WTC11 (cell line): ENCODE data around the gene PRSS8. TPM values are rescaled to one million over a fixed set of nuclear protein-coding genes. Genes with fewer than 3 reads are reported as not detected.

Experiments used
- ATAC-seq: fragments of 200-7000 bp; cut with Tn5 transposase; 2 replicates; pipeline ENCODE4 v1.10.0; 2021; ENCODE audit warnings: mild to moderate bottlenecking, moderate library complexity
- CTCF ChIA-PET: fragments of 300-600 bp; sonication (Branson Sonifier 250); formaldehyde crosslinking; loops from one replicate; lab custom pipeline; 2021; ENCODE audit warnings: antibody characterized with exemption; lab: Charles Lee
- POLR2A ChIA-PET: fragments of 350-600 bp; sonication (Branson Sonifier 250); formaldehyde crosslinking; loops from one replicate; lab custom pipeline; 2021; ENCODE audit warnings: antibody characterized with exemption; lab: Charles Lee
- DNase-seq: peaks from one replicate; pipeline ENCODE4 v3.0.0; 2021; ENCODE audit warnings: low spot score
- H3K27ac Mint-ChIP-seq: 2 replicates; pipeline ENCODE4 v1.8.0; 2021; ENCODE audit warnings: mixed read lengths
- H3K27me3 Mint-ChIP-seq: 2 replicates; pipeline ENCODE4 v1.8.0; 2021; ENCODE audit warnings: low read depth, mild to moderate bottlenecking, moderate library complexity, mixed read lengths
- H3K36me3 Mint-ChIP-seq: 2 replicates; pipeline ENCODE4 v1.8.0; 2021; ENCODE audit warnings: mixed read lengths
- H3K4me1 Mint-ChIP-seq: 2 replicates; pipeline ENCODE4 v1.8.0; 2022; ENCODE audit warnings: mixed read lengths
- H3K4me3 Mint-ChIP-seq: 2 replicates; pipeline ENCODE4 v1.8.0; 2021; ENCODE audit warnings: mild to moderate bottlenecking, moderate library complexity, mixed read lengths
- H3K9me3 Mint-ChIP-seq: 2 replicates; pipeline ENCODE4 v1.8.0; 2021; ENCODE audit warnings: mixed read lengths
- AR ChIP-seq: fragments of 250-450 bp; sonication (Bioruptor Pico); IDR thresholded peaks from 2 replicates; pipeline ENCODE4 v1.9.0; 2021; ENCODE audit warnings: mild to moderate bottlenecking
- E2F1 ChIP-seq: sonication (generic); formaldehyde crosslinking; IDR thresholded peaks from 2 replicates; pipeline ENCODE4 v1.8.0; 2022; ENCODE audit warnings: mild to moderate bottlenecking, missing genetic modification reagents
- ERG ChIP-seq: fragments of 250-450 bp; sonication (Bioruptor Pico); IDR thresholded peaks from 2 replicates; pipeline ENCODE4 v1.8.0; 2021; ENCODE audit warnings: mild to moderate bottlenecking
- FOXP4 ChIP-seq: sonication (generic); formaldehyde crosslinking; IDR thresholded peaks from 2 replicates; pipeline ENCODE4 v1.8.0; 2022; ENCODE audit warnings: mild to moderate bottlenecking, missing genetic modification reagents
- GTF2I ChIP-seq: fragments of 250-450 bp; sonication (Bioruptor Pico); conservative IDR thresholded peaks from 2 replicates; pipeline ENCODE4 v1.4.0; 2021; ENCODE audit warnings: mild to moderate bottlenecking
- IRF1 ChIP-seq: sonication (generic); formaldehyde crosslinking; IDR thresholded peaks from 2 replicates; pipeline ENCODE4 v1.8.0; 2023; ENCODE audit warnings: missing genetic modification reagents
- JUN ChIP-seq: sonication (generic); formaldehyde crosslinking; IDR thresholded peaks from 2 replicates; pipeline ENCODE4 v1.8.0; 2023; ENCODE audit warnings: mild to moderate bottlenecking, missing genetic modification reagents
- MLX ChIP-seq: sonication (generic); formaldehyde crosslinking; IDR thresholded peaks from 2 replicates; pipeline ENCODE4 v1.8.1; 2023; ENCODE audit warnings: mild to moderate bottlenecking, missing genetic modification reagents, moderate library complexity
- MYBL2 ChIP-seq: sonication (generic); formaldehyde crosslinking; IDR thresholded peaks from 2 replicates; pipeline ENCODE4 v1.8.1; 2023; ENCODE audit warnings: mild to moderate bottlenecking, moderate library complexity, missing genetic modification reagents
- NFATC4 ChIP-seq: fragments of 250-450 bp; sonication (Bioruptor Pico); IDR thresholded peaks from 2 replicates; pipeline ENCODE4 v1.9.0; 2021; ENCODE audit warnings: mild to moderate bottlenecking
- NR3C1 ChIP-seq: sonication (generic); formaldehyde crosslinking; conservative IDR thresholded peaks from 2 replicates; pipeline ENCODE4 v1.8.1; 2023; ENCODE audit warnings: low read depth, mild to moderate bottlenecking, missing genetic modification reagents
- RELA ChIP-seq: sonication (generic); formaldehyde crosslinking; IDR thresholded peaks from 2 replicates; pipeline ENCODE4 v1.8.1; 2022; ENCODE audit warnings: missing genetic modification reagents, mild to moderate bottlenecking, borderline replicate concordance
- RORB ChIP-seq: fragments of 250-450 bp; sonication (Bioruptor Pico); IDR thresholded peaks from 2 replicates; pipeline ENCODE4 v1.9.0; 2021; ENCODE audit warnings: mild to moderate bottlenecking
- SMAD4 ChIP-seq: sonication (generic); formaldehyde crosslinking; IDR thresholded peaks from 2 replicates; pipeline ENCODE4 v1.8.0; 2022; ENCODE audit warnings: mild to moderate bottlenecking, missing genetic modification reagents
- SP1 ChIP-seq: sonication (generic); formaldehyde crosslinking; conservative IDR thresholded peaks from 2 replicates; pipeline ENCODE4 v1.8.1; 2022; ENCODE audit warnings: missing genetic modification reagents
- TEAD4 ChIP-seq: sonication (generic); formaldehyde crosslinking; IDR thresholded peaks from 2 replicates; pipeline ENCODE4 v1.8.0; 2022; ENCODE audit warnings: mild to moderate bottlenecking, missing genetic modification reagents
- ZNF219 ChIP-seq: sonication (generic); formaldehyde crosslinking; IDR thresholded peaks from 2 replicates; pipeline ENCODE4 v1.8.0; 2023; ENCODE audit warnings: missing genetic modification reagents, mild to moderate bottlenecking, borderline replicate concordance
- ZNF423 ChIP-seq: fragments of 250-450 bp; sonication (Bioruptor Pico); IDR thresholded peaks from 2 replicates; pipeline ENCODE4 v2.1.2; 2022; ENCODE audit warnings: mild to moderate bottlenecking, moderate library complexity
- total RNA-seq: library from RNA; stranded (reverse); gene quantifications from 3 replicates; pipeline ENCODE4 v1.2.3, GENCODE V29; 2021

Gene PRSS8
- total RNA-seq, 1 experiment from 2014 or later = 78.8 TPM

GRCh38 chr16:31111881-31112466, 23.6 kb downstream of the PRSS8 start (continued):
- TF ChIP-seq SP1 (CRISPR knock-in tag) (no peak), NFATC4 (no peak), NR3C1 (no peak), IRF1 (CRISPR knock-in tag) (no peak), ZNF423 (CRISPR knock-in tag) (no peak), MYBL2 (CRISPR knock-in tag) (no peak), ZNF219 (CRISPR knock-in tag) (no peak)
- TF ChIP-seq, all 79 proteins: peak for 0

GRCh38 chr16:31110106-31111034, 25.2 kb downstream of the PRSS8 start:
- no peaks in the 10 kb centered on the region for H3K9me3 Mint-ChIP-seq
- peaks cover 30% of the 10 kb centered on the region for H3K36me3 Mint-ChIP-seq
- ChIA-PET POLR2A (interaction anchor here (1.2 kb wide), 1 partner anchor 7 kb away, joined by 4 read pairs; the partner anchor contains the start of gene KAT8), CTCF (interaction anchor here (1.6 kb wide), 1 partner anchor 126 kb away, joined by 4 read pairs; the partner anchor contains the start of gene HSD3B7)
- no peak for TF ChIP-seq MLX (CRISPR knock-in tag)
- no peak for TF ChIP-seq RORB (CRISPR knock-in tag)
- H3K27me3 Mint-ChIP-seq = no peaks in the 10 kb centered on the region
- H3K4me1 Mint-ChIP-seq = peaks cover 9% of the 10 kb centered on the region; the same call in 1 of the 2 replicates
- ATAC-seq (no peak), DNase-seq (no peak)
- H3K27ac Mint-ChIP-seq = no peak overlapping the region
- H3K4me3 Mint-ChIP-seq = peak overlapping the region; percentile 67

- TF ChIP-seq RELA (CRISPR knock-in tag) = no peak
- no peak for TF ChIP-seq JUN (CRISPR knock-in tag)
- no peak for TF ChIP-seq E2F1 (CRISPR knock-in tag)
- no peak for TF ChIP-seq MLX (CRISPR knock-in tag)
- no peak for TF ChIP-seq AR (CRISPR knock-in tag)
- TF ChIP-seq TEAD4 = no peak
- TF ChIP-seq SMAD4 (CRISPR knock-in tag) = no peak
- TF ChIP-seq FOXP4 (CRISPR knock-in tag) = no peak
- TF ChIP-seq GTF2I = no peak
- TF ChIP-seq ERG (CRISPR knock-in tag) = no peak
- Mint-ChIP-seq H3K27ac (no peak overlapping the region), H3K36me3 (peaks cover 30% of the 10 kb centered on the region), H3K4me3 (peak overlapping the region; percentile 67), H3K9me3 (no peaks in the 10 kb centered on the region), H3K27me3 (no peaks in the 10 kb centered on the region), H3K4me1 (peaks cover 9% of the 10 kb centered on the region; the same call in 1 of the 2 replicates)
- ATAC-seq (no peak), DNase-seq (no peak)
- POLR2A ChIA-PET = interaction anchor here (1.2 kb wide), 1 partner anchor 8 kb away, joined by 4 read pairs; the partner anchor contains the start of gene KAT8
- CTCF ChIA-PET = interaction anchor here (1.6 to 3.0 kb wide), 2 partner anchors 32 to 125 kb away, joined by 4 to 9 read pairs; partner anchors contain the start of gene HSD3B7
Measured at GRCh38 chr16:31109622-31110021, 25.9 kb downstream of the PRSS8 start.
